Brain microvascular endothelial cell (primary cell): ENCODE results near the gene C10orf90.

ENCODE experiments used
- DNase-seq: peaks from one replicate; pipeline ENCODE4 v3.0.0-alpha.2; 2020
- H3K27ac ChIP-seq: fragments of 250-450 bp; sonication (Bioruptor Pico); 2 replicates; pipeline ENCODE4 v1.5.1; 2020; ENCODE audit warnings: mild to moderate bottlenecking, moderate library complexity
- H3K27me3 ChIP-seq: fragments of 250-450 bp; sonication (Bioruptor Pico); replicated peaks from 2 replicates; pipeline ENCODE4 v1.5.1; 2020; ENCODE audit warnings: mild to moderate bottlenecking
- H3K36me3 ChIP-seq: fragments of 250-450 bp; sonication (Bioruptor Pico); replicated peaks from 2 replicates; pipeline ENCODE4 v1.5.1; 2020; ENCODE audit warnings: mild to moderate bottlenecking
- H3K4me3 ChIP-seq: 2 replicates; pipeline ENCODE4 v1.5.1; 2011; ENCODE audit warnings: low read depth, mild to moderate bottlenecking, control low read depth, low read length, moderate library complexity
- in situ Hi-C: cut with HindIII; loops from 2 replicates; pipeline ENCODE4 v1.10.0; 2017; ENCODE audit warnings: low sequenced_read_pairs, low pct_ligation_motif_present
- TF ChIP-seq, protein P1 (sequence below): IDR thresholded peaks from 2 replicates; pipeline ENCODE4 v1.5.1; 2011; ENCODE audit warnings: low read depth, mild to moderate bottlenecking, moderate library complexity, low read length, control low read depth, inconsistent platforms; ENCODE audit errors: missing control alignments

C10orf90 gene

DNA sequence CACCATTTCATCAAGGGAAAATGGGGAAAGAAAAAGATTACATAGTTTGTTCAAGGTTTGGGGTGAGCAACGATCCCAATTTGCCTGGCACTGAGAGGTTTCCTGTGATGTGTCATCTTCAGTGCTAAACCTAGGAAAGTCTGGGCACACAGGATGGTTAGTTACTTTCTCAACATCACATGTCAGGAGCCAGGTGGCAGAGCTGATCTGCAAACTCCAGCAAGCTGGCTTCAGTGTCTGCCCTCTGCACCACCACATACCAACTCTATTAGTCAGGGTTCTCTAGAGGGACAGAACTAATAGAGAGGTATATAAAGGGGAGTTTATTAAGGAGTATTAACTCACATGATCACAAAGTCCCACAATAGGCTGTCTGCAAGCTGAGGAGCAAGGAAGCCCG lies 293.5 kb downstream of the C10orf90 start:
- in situ Hi-C loops: no loop called here
- Histone ChIP-seq H3K36me3 (no peaks in the 10 kb centered on the region), H3K4me3 (no peak overlapping the region), H3K27me3 (no peaks in the 10 kb centered on the region), H3K27ac (no peak overlapping the region)
- TF ChIP-seq, protein P1, sequence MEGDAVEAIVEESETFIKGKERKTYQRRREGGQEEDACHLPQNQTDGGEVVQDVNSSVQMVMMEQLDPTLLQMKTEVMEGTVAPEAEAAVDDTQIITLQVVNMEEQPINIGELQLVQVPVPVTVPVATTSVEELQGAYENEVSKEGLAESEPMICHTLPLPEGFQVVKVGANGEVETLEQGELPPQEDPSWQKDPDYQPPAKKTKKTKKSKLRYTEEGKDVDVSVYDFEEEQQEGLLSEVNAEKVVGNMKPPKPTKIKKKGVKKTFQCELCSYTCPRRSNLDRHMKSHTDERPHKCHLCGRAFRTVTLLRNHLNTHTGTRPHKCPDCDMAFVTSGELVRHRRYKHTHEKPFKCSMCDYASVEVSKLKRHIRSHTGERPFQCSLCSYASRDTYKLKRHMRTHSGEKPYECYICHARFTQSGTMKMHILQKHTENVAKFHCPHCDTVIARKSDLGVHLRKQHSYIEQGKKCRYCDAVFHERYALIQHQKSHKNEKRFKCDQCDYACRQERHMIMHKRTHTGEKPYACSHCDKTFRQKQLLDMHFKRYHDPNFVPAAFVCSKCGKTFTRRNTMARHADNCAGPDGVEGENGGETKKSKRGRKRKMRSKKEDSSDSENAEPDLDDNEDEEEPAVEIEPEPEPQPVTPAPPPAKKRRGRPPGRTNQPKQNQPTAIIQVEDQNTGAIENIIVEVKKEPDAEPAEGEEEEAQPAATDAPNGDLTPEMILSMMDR: no peak
- peak; percentile 59 for DNase-seq

- Histone ChIP-seq H3K27ac (no peak overlapping the region), H3K4me3 (no peak overlapping the region), H3K27me3 (no peaks in the 10 kb centered on the region), H3K36me3 (no peaks in the 10 kb centered on the region)
- peak; percentile 32 for DNase-seq
- TF ChIP-seq, protein P1: no peak
- in situ Hi-C loops: no loop called here
Measured at GRCh38 chr10:126375926-126376554, 294.5 kb downstream of the C10orf90 start.

DNA sequence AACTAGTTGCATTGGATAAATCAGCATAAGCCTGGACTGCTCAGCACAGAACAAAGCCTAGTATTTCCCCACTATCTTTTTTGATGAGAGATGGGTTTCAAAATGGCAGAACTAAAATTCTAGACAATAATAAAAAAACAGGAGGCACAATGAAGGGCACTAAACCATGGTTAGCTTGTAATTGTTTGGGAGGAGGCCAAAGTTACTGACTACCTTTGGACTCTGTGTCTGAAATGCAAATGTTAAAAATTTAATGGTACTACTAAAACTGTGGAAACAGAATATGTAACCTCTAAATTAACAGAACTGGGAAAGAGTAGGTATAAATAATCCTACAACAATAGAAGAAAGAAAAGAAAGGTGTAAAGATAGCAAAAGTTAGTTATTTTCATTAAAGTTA lies 295.2 kb downstream of the C10orf90 start:
- TF ChIP-seq, protein P1: no peak
- H3K4me3 ChIP-seq: no peak overlapping the region
- H3K27ac ChIP-seq: no peak overlapping the region
- in situ Hi-C loops: no loop called here
- no peaks in the 10 kb centered on the region for H3K27me3 ChIP-seq
- H3K36me3 ChIP-seq: no peaks in the 10 kb centered on the region
- no peak for DNase-seq
